Common myeloid progenitor, CD34-positive (primary cell): ENCODE measurements around the gene PPP1R12B.
A peak's percentile ranks its signal among the peaks of the same experiment; 100 is the strongest.
"Not testable (repeated sequence)": the region's sequence is repeated elsewhere in the genome, so short reads cannot be mapped to it uniquely, and the experiment has no call there.

ENCODE experiments used
- CTCF ChIA-PET: fragments of 350-600 bp; sonication (Branson Sonifier 250); formaldehyde crosslinking; loops from one replicate; lab custom pipeline; 2021; ENCODE audit warnings: antibody characterized with exemption; lab: Charles Lee
- POLR2A ChIA-PET: fragments of 350-600 bp; sonication (Branson Sonifier 250); formaldehyde crosslinking; loops from one replicate; lab custom pipeline; 2021; ENCODE audit warnings: antibody characterized with exemption; lab: Charles Lee
- DNase-seq, 3 donors: peaks; one replicate each; pipeline versions ENCODE4 v3.0.0 to v3.0.0-alpha.2; 2013
- H3K27ac ChIP-seq, 2 experiments: 1 replicate in 1 of 2; 2 replicates in 1 of 2; pipeline ENCODE4 v1.7.0; 2013; ENCODE audit warnings: inconsistent platforms in 2 of 2, low read length in 2 of 2, mild to moderate bottlenecking in 2 of 2, low read depth in 1 of 2, moderate library complexity in 1 of 2; ENCODE audit not compliant: severe bottlenecking in 2 of 2, insufficient read depth in 1 of 2, poor library complexity in 1 of 2
- H3K27me3 ChIP-seq, 5 experiments: replicated peaks in 2 of 5; 1 replicate in 3 of 5; 2 replicates in 2 of 5; pipeline versions ENCODE4 v1.6.1 to v1.7.0; 2013; ENCODE audit warnings: low read length in 4 of 5, mild to moderate bottlenecking in 2 of 5, moderate library complexity in 2 of 5, inconsistent platforms in 1 of 5; ENCODE audit not compliant: insufficient read depth in 5 of 5, control insufficient read depth in 4 of 5
- H3K36me3 ChIP-seq, 4 experiments: 1 replicate in 2 of 4; 2 replicates in 2 of 4; pipeline versions ENCODE4 v1.6.1 to v1.7.0; 2013; ENCODE audit warnings: low read length in 3 of 4, control low read depth in 1 of 4, mild to moderate bottlenecking in 1 of 4; ENCODE audit not compliant: control insufficient read depth in 4 of 4, insufficient read depth in 4 of 4
- H3K4me1 ChIP-seq, 4 experiments: 1 replicate in 3 of 4; 2 replicates in 1 of 4; pipeline versions ENCODE4 v1.6.1 to v1.7.1; 2013; ENCODE audit warnings: low read length in 3 of 4, mild to moderate bottlenecking in 3 of 4, control low read depth in 1 of 4, inconsistent platforms in 1 of 4, moderate library complexity in 1 of 4; ENCODE audit not compliant: control insufficient read depth in 4 of 4, insufficient read depth in 4 of 4; ENCODE audit errors: control extremely low read depth in 1 of 4
- H3K4me3 ChIP-seq, 7 experiments: 1 replicate in 4 of 7; 2 replicates in 3 of 7; pipeline versions ENCODE4 v1.5.1 to v1.7.0; 2013; ENCODE audit warnings: mild to moderate bottlenecking in 7 of 7, low read length in 6 of 7, moderate library complexity in 6 of 7, inconsistent platforms in 2 of 7, low read depth in 2 of 7, control low read depth in 1 of 7; ENCODE audit not compliant: insufficient read depth in 4 of 7, control insufficient read depth in 1 of 7; ENCODE audit errors: extremely low read depth in 1 of 7
- H3K9me3 ChIP-seq, 5 experiments: 1 replicate in 4 of 5; 2 replicates in 1 of 5; pipeline versions ENCODE4 v1.6.1 to v1.7.1; 2013; ENCODE audit warnings: low read length in 4 of 5, mild to moderate bottlenecking in 2 of 5, inconsistent platforms in 1 of 5, low read depth in 1 of 5, moderate library complexity in 1 of 5; ENCODE audit not compliant: control insufficient read depth in 4 of 5, insufficient read depth in 2 of 5; ENCODE audit errors: control extremely low read depth in 1 of 5
- WGBS: methylation state at CpG from one replicate; pipeline ENCODE4 v1.1.5; 2013; ENCODE audit not compliant: insufficient coverage; 5-methylcytosine and 5-hydroxymethylcytosine counted together

PPP1R12B gene

GRCh38 chr1:202614363-202615207 lies 266.1 kb downstream of the PPP1R12B start:
- H3K4me3 ChIP-seq, H3K27ac ChIP-seq, H3K36me3 ChIP-seq, POLR2A ChIA-PET, H3K27me3 ChIP-seq, H3K9me3 ChIP-seq: not testable (repeated sequence)
- CTCF ChIA-PET = interaction anchor here (0.7 to 3.4 kb wide), 8 partner anchors 8 to 172 kb away, joined by 3 to 13 read pairs (median 4); no protein-coding TSS in a partner anchor
- peaks cover 3 to 32% (median 25%) of the 10 kb centered on the region in 4 experiments for H3K4me1 ChIP-seq
- DNase-seq = peak in 1 of 3 donors; percentile 18
- 87% methylated on average over 11 of the region's 11 CpGs for WGBS

GRCh38 chr1:202615208-202615500 lies 266.7 kb downstream of the PPP1R12B start:
- POLR2A ChIA-PET, H3K9me3 ChIP-seq, H3K27ac ChIP-seq, DNase-seq, H3K36me3 ChIP-seq: not testable (repeated sequence)
- Histone ChIP-seq H3K4me1 (peaks cover 3 to 32% (median 25%) of the 10 kb centered on the region in 4 experiments), H3K27me3 (peaks cover 0 to 12% (median 0%) of the 10 kb centered on the region in 5 experiments), H3K4me3 (peak overlapping the region in 1 of 7 experiments; percentile 27)
- CTCF ChIA-PET = interaction anchor here (0.7 to 3.4 kb wide), 8 partner anchors 9 to 173 kb away, joined by 3 to 13 read pairs (median 4); no protein-coding TSS in a partner anchor
- 67% methylated on average over 1 of the region's 1 CpG for WGBS

DNA sequence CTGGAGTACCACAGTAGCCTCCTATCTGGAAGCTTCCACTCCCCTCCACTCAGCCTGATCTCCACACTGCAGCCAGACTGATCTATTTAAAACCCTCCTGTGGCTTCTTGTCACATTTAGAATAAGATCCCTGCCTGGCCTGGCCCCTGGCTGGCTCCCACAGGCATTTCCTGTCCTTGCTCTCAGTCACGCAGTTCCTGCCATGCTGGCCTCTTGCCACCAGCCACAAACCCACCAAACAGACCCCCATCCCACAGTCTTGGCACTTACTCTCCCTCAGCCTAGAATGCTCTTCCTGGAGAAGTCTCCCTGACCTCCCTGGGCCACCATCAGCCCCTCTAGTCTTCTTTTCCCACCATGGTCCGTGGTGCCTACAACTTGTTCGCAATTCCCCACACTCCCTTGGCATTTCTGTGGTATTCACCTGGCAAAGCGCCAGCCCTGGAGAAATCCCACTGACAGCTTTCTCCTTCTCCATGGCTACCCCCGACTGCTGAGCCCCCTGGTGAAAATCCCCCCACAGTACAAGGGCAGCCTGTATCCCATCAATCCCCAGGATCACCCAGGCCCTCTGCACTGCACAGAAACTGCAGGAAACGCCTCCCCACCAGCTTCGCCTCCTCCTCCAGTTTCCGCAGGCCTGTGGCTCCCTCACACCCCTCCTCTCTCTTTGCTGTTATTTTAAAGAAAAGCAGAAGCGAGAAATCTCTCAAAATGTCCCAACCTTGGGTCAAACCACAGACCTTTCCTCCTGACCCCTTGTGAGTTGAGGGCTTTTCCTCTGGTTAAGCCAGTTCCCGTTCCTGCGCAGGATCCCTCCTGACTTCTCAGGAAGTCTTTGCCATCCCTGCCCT lies 267.2 kb downstream of the PPP1R12B start:
- no peaks in the 10 kb centered on the region for H3K9me3 ChIP-seq
- POLR2A ChIA-PET = no interaction called here
- peak overlapping the region in 6 of 7 experiments; percentile 15 to 58 (median 30) for H3K4me3 ChIP-seq
- WGBS = 0% methylated on average over 7 of the region's 11 CpGs
- no peak overlapping the region for H3K27ac ChIP-seq
- no peaks in the 10 kb centered on the region for H3K36me3 ChIP-seq
- peak; percentile 59 to 86 (median 84) for DNase-seq
- CTCF ChIA-PET = interaction anchor here (0.7 to 3.4 kb wide), 9 partner anchors 10 to 173 kb away, joined by 3 to 13 read pairs (median 4); no protein-coding TSS in a partner anchor
- peaks cover 3 to 32% (median 25%) of the 10 kb centered on the region in 4 experiments for H3K4me1 ChIP-seq
- peaks cover 0 to 14% (median under 1%) of the 10 kb centered on the region in 5 experiments for H3K27me3 ChIP-seq

DNA sequence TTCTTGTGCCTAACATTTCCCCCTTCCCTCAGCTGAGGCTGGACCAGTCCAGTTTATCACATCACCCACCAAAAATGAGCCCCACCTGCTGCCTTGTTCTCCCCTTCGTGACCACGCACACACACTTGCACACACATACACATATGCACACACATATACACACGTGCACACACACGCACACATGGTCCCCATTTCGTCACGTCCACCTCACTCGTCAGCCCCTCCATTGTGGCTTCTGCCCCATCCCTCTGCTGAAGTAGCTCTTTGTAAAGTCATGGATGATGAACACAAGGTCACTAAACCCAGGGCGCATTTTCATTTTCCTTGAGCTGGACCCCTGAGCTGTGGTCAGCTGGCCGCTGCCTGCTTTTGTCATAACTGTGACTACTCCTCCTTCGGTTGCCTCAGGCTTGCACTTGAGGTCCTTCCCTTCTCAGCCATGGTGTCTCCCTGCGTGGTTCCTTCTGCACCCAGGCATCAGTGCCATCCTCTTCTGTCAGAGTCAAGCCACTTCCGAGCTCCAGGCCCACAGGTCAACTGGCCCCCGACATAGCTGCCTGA lies 267.9 kb downstream of the PPP1R12B start:
- CTCF ChIA-PET = interaction anchor here (0.8 to 3.4 kb wide), 3 partner anchors 9 to 32 kb away, joined by 3 to 13 read pairs (median 6); no protein-coding TSS in a partner anchor
- no peak overlapping the region for H3K27ac ChIP-seq
- DNase-seq = peak in 2 of 3 donors; percentile 65 to 73
- no peaks in the 10 kb centered on the region for H3K36me3 ChIP-seq
- peak overlapping the region in 2 of 7 experiments; percentile 52 to 58 for H3K4me3 ChIP-seq
- peaks cover 0 to 16% (median 7%) of the 10 kb centered on the region in 5 experiments for H3K27me3 ChIP-seq
- POLR2A ChIA-PET = no interaction called here
- no peaks in the 10 kb centered on the region for H3K9me3 ChIP-seq
- WGBS = 27% methylated on average over 11 of the region's 13 CpGs
- H3K4me1 ChIP-seq = peaks cover 3 to 32% (median 25%) of the 10 kb centered on the region in 4 experiments

- peaks cover 3 to 33% (median 25%) of the 10 kb centered on the region in 4 experiments for H3K4me1 ChIP-seq
- CTCF ChIA-PET, H3K9me3 ChIP-seq, POLR2A ChIA-PET, H3K27ac ChIP-seq, H3K4me3 ChIP-seq, DNase-seq, H3K36me3 ChIP-seq: not testable (repeated sequence)
- H3K27me3 ChIP-seq = peaks cover 0 to 22% (median 11%) of the 10 kb centered on the region in 5 experiments
- 97% methylated on average over 11 of the region's 11 CpGs for WGBS
Measured at GRCh38 chr1:202619012-202619411, 270.5 kb downstream of the PPP1R12B start.

GRCh38 chr1:202619505-202619904 lies 271.0 kb downstream of the PPP1R12B start:
- WGBS = 100% methylated on average over 1 of the region's 2 CpGs
- H3K4me3 ChIP-seq = no peak overlapping the region
- DNase-seq = no peak
- ChIA-PET CTCF (no interaction called here), POLR2A (no interaction called here)
- no peak overlapping the region for H3K27ac ChIP-seq
- H3K27me3 ChIP-seq = peaks cover 0 to 20% (median 12%) of the 10 kb centered on the region in 5 experiments
- no peaks in the 10 kb centered on the region for H3K36me3 ChIP-seq
- peaks cover 3 to 29% (median 24%) of the 10 kb centered on the region in 4 experiments for H3K4me1 ChIP-seq
- no peaks in the 10 kb centered on the region for H3K9me3 ChIP-seq
